BE2C (cell line): ENCODE results near the gene AP2A1.

Source experiments
- DNase-seq: peaks from one replicate; pipeline ENCODE4 v3.0.0-alpha.2; 2020
- H3K27me3 ChIP-seq: fragments of 250-450 bp; sonication (Bioruptor Pico); 2 replicates; pipeline ENCODE4 v1.5.1; 2020; ENCODE audit warnings: mild to moderate bottlenecking
- H3K36me3 ChIP-seq: fragments of 250-450 bp; sonication (Bioruptor Pico); 2 replicates; pipeline ENCODE4 v1.5.1; 2020; ENCODE audit warnings: mild to moderate bottlenecking
- H3K4me1 ChIP-seq: fragments of 250-450 bp; sonication (Bioruptor Pico); 2 replicates; pipeline ENCODE4 v1.5.1; 2020
- H3K4me3 ChIP-seq: 2 replicates; pipeline ENCODE4 v1.5.1; 2011; ENCODE audit warnings: low read depth, low read length
- H3K9me3 ChIP-seq: fragments of 250-450 bp; sonication (Bioruptor Pico); 2 replicates; pipeline ENCODE4 v1.5.1; 2020
- TF ChIP-seq, protein P1 (sequence below): IDR thresholded peaks from 2 replicates; pipeline ENCODE4 v1.5.1; 2012; ENCODE audit warnings: mild to moderate bottlenecking, low read depth, low read length

AP2A1 gene

DNA sequence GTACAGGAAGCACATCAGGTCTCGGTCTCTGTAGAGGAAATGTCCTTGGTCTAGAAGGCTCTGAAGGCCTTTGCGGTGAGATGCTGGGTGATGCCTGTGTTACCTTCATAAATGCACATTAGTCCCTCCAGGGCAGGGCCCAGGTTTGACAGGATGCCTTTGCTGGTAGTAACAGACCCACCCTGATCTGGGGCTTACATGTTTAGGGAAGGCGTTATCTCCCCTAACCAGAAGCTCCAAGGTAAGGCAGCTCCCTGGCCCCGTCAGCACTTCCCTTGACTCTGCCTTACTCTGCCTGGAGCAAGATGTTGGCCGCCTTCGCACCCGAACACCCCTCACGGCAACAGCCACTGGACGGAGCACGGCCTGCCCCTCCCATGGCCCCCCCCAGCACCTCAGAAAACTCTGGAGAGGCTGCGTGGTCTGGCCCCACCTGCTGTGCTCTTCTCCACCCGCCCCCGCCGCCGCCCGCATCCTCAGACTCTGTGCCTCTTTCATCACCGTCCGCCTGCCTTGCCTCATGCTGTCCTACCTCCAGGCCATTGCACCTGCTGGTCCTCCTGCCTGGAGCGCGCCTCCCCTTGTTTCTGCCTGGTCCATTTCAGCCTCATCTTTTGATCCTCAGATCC lies 9.1 kb downstream of the AP2A1 start:
- Histone ChIP-seq H3K9me3 (no peaks in the 10 kb centered on the region), H3K4me1 (no peaks in the 10 kb centered on the region), H3K36me3 (no peaks in the 10 kb centered on the region), H3K27me3 (no peaks in the 10 kb centered on the region), H3K4me3 (no peak overlapping the region)
- DNase-seq, result no peak
- TF ChIP-seq, protein P1, sequence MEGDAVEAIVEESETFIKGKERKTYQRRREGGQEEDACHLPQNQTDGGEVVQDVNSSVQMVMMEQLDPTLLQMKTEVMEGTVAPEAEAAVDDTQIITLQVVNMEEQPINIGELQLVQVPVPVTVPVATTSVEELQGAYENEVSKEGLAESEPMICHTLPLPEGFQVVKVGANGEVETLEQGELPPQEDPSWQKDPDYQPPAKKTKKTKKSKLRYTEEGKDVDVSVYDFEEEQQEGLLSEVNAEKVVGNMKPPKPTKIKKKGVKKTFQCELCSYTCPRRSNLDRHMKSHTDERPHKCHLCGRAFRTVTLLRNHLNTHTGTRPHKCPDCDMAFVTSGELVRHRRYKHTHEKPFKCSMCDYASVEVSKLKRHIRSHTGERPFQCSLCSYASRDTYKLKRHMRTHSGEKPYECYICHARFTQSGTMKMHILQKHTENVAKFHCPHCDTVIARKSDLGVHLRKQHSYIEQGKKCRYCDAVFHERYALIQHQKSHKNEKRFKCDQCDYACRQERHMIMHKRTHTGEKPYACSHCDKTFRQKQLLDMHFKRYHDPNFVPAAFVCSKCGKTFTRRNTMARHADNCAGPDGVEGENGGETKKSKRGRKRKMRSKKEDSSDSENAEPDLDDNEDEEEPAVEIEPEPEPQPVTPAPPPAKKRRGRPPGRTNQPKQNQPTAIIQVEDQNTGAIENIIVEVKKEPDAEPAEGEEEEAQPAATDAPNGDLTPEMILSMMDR, result no peak

DNA sequence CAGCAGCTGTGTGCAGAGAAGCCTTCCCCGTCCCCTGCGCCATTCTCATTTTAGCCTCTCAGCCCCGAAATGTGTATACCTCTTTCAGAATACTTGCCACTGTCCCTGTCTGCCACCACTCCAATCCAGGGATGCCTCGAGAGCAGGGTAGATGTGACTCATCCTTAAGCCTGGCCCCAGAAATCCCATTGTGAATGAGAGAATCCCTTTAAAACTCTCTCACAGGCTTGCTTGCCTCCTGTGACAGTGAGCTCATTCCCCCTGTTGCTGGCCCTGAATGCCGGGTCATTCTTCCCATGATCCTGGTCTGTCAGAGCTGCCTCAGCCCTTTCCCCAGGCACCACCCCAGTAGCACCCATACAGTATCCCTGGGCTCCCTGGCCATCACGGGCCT lies 9.6 kb downstream of the AP2A1 start:
- no peak overlapping the region for H3K4me3 ChIP-seq
- TF ChIP-seq, protein P1, result no peak
- no peaks in the 10 kb centered on the region for H3K9me3 ChIP-seq
- no peaks in the 10 kb centered on the region for H3K4me1 ChIP-seq
- DNase-seq, result no peak
- no peaks in the 10 kb centered on the region for H3K36me3 ChIP-seq
- no peaks in the 10 kb centered on the region for H3K27me3 ChIP-seq

DNA sequence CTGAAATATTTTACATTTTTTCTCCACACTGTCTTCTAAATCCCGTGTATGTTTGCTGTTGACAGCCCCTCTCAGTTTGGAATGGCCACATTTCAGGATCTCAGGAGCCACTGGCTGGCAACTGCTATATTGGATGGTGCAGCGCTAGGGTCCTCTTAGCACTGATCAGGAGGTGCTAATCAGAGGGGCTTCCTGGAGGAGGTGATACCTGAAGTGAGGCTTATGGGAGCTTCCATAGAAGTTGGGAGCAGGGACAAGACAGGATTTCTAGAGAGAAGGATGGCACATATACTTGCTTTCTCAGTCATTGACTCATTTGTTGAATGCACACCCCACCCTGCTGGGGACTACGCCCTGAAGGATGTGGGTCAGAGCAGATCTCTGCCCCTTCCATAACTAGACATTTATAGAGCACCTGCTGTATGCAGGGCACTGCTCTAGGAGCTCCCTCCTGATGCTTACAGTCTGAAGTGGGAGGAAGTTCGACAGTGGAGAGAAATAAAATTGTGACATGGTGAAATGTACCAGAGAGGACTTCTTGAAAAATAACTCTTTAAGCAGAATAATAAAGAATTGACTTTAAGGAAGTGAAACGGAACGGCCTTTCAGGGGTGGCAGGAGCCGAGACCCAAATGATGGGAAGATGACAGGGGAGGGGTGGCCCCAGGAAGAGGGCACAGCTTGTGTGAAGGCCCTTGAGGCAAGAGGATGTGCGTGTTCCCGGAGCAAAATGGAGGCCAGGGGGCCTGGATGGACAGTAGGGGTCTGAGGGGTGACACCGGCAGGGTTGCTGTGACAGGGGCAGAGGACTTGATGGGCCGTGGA lies 13.1 kb downstream of the AP2A1 start:
- Histone ChIP-seq H3K4me1 (no peaks in the 10 kb centered on the region), H3K27me3 (no peaks in the 10 kb centered on the region), H3K9me3 (no peaks in the 10 kb centered on the region), H3K4me3 (no peak overlapping the region), H3K36me3 (peaks cover 8% of the 10 kb centered on the region)
- TF ChIP-seq, protein P1, result no peak
- DNase-seq, result no peak

DNA sequence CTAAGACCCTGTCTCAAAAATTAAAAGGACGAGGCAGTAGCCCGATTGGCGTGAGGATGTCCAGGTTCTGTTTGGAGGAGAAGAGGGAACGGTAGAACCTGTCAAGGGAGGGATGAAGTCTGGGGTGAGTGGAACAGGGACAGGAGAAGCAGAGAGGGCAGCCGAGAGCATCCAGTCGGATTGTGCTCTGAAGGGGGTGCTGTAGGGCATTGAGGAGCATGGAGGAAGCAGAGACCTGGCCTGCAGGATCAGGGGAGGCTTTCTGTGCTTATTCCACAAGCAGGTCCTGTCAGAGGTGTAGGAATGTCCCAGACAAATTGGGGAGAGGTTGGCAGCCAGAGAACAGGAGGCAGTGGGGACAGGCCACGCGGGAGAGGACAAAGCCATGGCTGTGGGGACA lies 14.1 kb downstream of the AP2A1 start:
- Histone ChIP-seq H3K4me1 (no peaks in the 10 kb centered on the region), H3K27me3 (no peaks in the 10 kb centered on the region), H3K4me3 (no peak overlapping the region), H3K9me3 (no peaks in the 10 kb centered on the region), H3K36me3 (peaks cover 8% of the 10 kb centered on the region)
- TF ChIP-seq, protein P1, result no peak
- DNase-seq, result no peak

DNA sequence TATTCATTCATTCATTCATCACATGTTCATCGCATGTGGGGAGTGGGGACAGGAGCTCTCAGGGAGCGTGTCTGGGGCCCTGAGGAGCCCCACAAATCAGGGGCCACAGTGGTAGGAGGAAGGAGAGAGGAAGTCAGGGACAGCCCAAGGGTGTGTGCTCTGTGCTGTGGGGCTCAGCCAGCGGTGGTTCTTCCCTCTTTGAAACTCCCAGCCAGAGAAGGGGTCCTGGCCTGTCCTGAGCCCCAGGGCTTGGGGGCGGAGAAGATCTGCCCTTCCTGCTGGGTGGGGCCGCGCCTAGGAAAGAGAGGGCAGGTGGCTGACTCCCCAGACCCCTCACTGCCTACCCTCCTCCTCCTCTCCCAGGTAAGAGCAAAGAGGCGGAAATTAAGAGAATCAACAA lies 14.6 kb downstream of the AP2A1 start:
- H3K27me3 ChIP-seq, result no peaks in the 10 kb centered on the region
- TF ChIP-seq, protein P1, result no peak
- no peak for DNase-seq
- H3K4me1 ChIP-seq, result no peaks in the 10 kb centered on the region
- H3K9me3 ChIP-seq, result no peaks in the 10 kb centered on the region
- H3K36me3 ChIP-seq, result peaks cover 8% of the 10 kb centered on the region
- no peak overlapping the region for H3K4me3 ChIP-seq

DNA sequence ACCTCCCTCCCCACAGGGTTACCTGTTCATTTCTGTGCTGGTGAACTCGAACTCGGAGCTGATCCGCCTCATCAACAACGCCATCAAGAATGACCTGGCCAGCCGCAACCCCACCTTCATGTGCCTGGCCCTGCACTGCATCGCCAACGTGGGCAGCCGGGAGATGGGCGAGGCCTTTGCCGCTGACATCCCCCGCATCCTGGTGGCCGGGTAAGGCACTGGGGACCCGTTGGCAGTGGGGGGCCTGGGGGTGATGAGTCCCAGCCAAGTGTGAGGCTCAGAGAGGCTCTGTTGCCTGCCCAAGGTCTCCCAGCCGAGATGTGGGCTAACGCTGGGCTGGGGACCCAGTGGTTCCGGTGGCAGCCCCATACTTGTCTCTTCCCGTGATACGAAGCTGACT lies 15.7 kb downstream of the AP2A1 start:
- Histone ChIP-seq H3K9me3 (no peaks in the 10 kb centered on the region), H3K27me3 (no peaks in the 10 kb centered on the region), H3K4me3 (no peak overlapping the region), H3K4me1 (no peaks in the 10 kb centered on the region), H3K36me3 (peaks cover 8% of the 10 kb centered on the region)
- DNase-seq, result no peak
- TF ChIP-seq, protein P1, result no peak
